Stimulated activated CD4-positive, alpha-beta T cell treated with anti-CD3 and anti-CD28 coated beads, TNF-alpha, amount 100 ng/mL, for 1 hour (primary cell): ENCODE measurements around the gene ZBTB38.

ENCODE experiments used
- DNase-seq, 3 donors: peaks; one replicate each; pipeline ENCODE4 v3.0.0-alpha.2; 2020; ENCODE audit warnings: low read depth in 3 of 3, low spot score in 1 of 3

The ZBTB38 gene

GRCh38 chr3:141362736-141363135 is 5.6 kb upstream of the ZBTB38 start:
- no peak for DNase-seq

- DNase-seq: no peak
These were observed 3.1 kb upstream of the ZBTB38 start for GRCh38 chr3:141365201-141365600.

GRCh38 chr3:141366285-141367037 is 1.8 kb upstream of the ZBTB38 start:
- no peak for DNase-seq

GRCh38 chr3:141367038-141367730 is 1.1 kb upstream of the ZBTB38 start:
- no peak for DNase-seq

GRCh38 chr3:141368925-141369794 is 856 bp downstream of the ZBTB38 start:
- DNase-seq: no peak

- DNase-seq: peak in 2 of 3 donors; percentile 23 to 33
These were observed 1.8 kb downstream of the ZBTB38 start for GRCh38 chr3:141370065-141370533.

GRCh38 chr3:141371882-141372281 is 3.6 kb downstream of the ZBTB38 start:
- DNase-seq: no peak

GRCh38 chr3:141372656-141373055 is 4.4 kb downstream of the ZBTB38 start:
- DNase-seq: no peak

- no peak for DNase-seq
These were observed 4.9 kb downstream of the ZBTB38 start for GRCh38 chr3:141373232-141373631.

- no peak for DNase-seq
These were observed 5.6 kb downstream of the ZBTB38 start for GRCh38 chr3:141373768-141374526.

- no peak for DNase-seq
These were observed 7.3 kb downstream of the ZBTB38 start for GRCh38 chr3:141375381-141376301.

- no peak for DNase-seq
These were observed 9.1 kb downstream of the ZBTB38 start for GRCh38 chr3:141377377-141377776.

- no peak for DNase-seq
These were observed 10.3 kb downstream of the ZBTB38 start for GRCh38 chr3:141378556-141378955.

GRCh38 chr3:141379250-141379966 is 11.1 kb downstream of the ZBTB38 start:
- DNase-seq: no peak

GRCh38 chr3:141380279-141380678 is 12.0 kb downstream of the ZBTB38 start:
- DNase-seq: no peak

GRCh38 chr3:141380987-141381386 is 12.7 kb downstream of the ZBTB38 start:
- DNase-seq: no peak

GRCh38 chr3:141382571-141382970 is 14.3 kb downstream of the ZBTB38 start:
- no peak for DNase-seq

- DNase-seq: no peak
These were observed 15.3 kb downstream of the ZBTB38 start for GRCh38 chr3:141383555-141384129.

- no peak for DNase-seq
These were observed 15.9 kb downstream of the ZBTB38 start for GRCh38 chr3:141384157-141384556.
